K562 (cell line): ENCODE measurements around the gene PARD6B. TPM values are rescaled to one million over a fixed set of nuclear protein-coding genes. Genes with fewer than 3 reads are reported as not detected.

Source experiments
- C11orf30 ChIP-seq: fragments of 450-650 bp; IDR thresholded peaks from 2 replicates; pipeline ENCODE4 v1.6.1; 2016; ENCODE audit warnings: low read depth, mild to moderate bottlenecking
- CSDE1 ChIP-seq, 2 experiments: fragments of 450-650 bp; IDR thresholded peaks; 2 replicates each; pipeline ENCODE4 v1.6.1; 2016; ENCODE audit warnings: mild to moderate bottlenecking in 1 of 2
- CXXC5 ChIP-seq: fragments of 250-450 bp; sonication (Bioruptor Pico); IDR thresholded peaks from 2 replicates; pipeline ENCODE4 v1.8.0; 2022; ENCODE audit warnings: inconsistent platforms, mild to moderate bottlenecking, moderate library complexity
- ELF1 ChIP-seq: fragments of 200-800 bp; sonication (Bioruptor generic); IDR thresholded peaks from 2 replicates; pipeline ENCODE4 v1.6.1; 2016; ENCODE audit warnings: missing genetic modification characterization, missing compliant biosample characterization
- ESRRA ChIP-seq: fragments of 450-650 bp; IDR thresholded peaks from 2 replicates; pipeline ENCODE4 v1.6.1; 2014; ENCODE audit warnings: low read depth, mild to moderate bottlenecking, moderate library complexity, borderline replicate concordance
- GATAD2B ChIP-seq: fragments of 450-650 bp; IDR thresholded peaks from 2 replicates; pipeline ENCODE4 v1.6.1; 2017; ENCODE audit warnings: mild to moderate bottlenecking, borderline replicate concordance
- HDAC3 ChIP-seq: fragments of 450-650 bp; IDR thresholded peaks from 2 replicates; pipeline ENCODE4 v1.6.1; 2018; ENCODE audit warnings: borderline replicate concordance, mild to moderate bottlenecking, moderate library complexity; ENCODE audit not compliant: partially characterized antibody
- HDAC8 ChIP-seq: fragments of 450-650 bp; IDR thresholded peaks from 2 replicates; pipeline ENCODE4 v1.6.1; 2016; ENCODE audit warnings: mild to moderate bottlenecking, missing genetic modification characterization, moderate library complexity, missing compliant biosample characterization
- HMG20B ChIP-seq: fragments of 250-450 bp; sonication (Bioruptor Pico); IDR thresholded peaks from 2 replicates; pipeline ENCODE4 v1.5.0; 2021; ENCODE audit warnings: mild to moderate bottlenecking
- KLF1 ChIP-seq: fragments of 450-650 bp; IDR thresholded peaks from 2 replicates; pipeline ENCODE4 v1.6.1; 2016; ENCODE audit warnings: missing genetic modification characterization, missing compliant biosample characterization
- LARP7 ChIP-seq: fragments of 450-650 bp; IDR thresholded peaks from 2 replicates; pipeline ENCODE4 v1.6.1; 2016
- LEF1 ChIP-seq: fragments of 450-650 bp; IDR thresholded peaks from 2 replicates; pipeline ENCODE4 v1.6.1; 2016; ENCODE audit warnings: mild to moderate bottlenecking
- MED1 ChIP-seq: sonication (generic); formaldehyde crosslinking; IDR thresholded peaks from 2 replicates; pipeline ENCODE4 v1.8.1; 2023; ENCODE audit warnings: missing genetic modification reagents, borderline replicate concordance
- MTA1 ChIP-seq: fragments of 450-650 bp; IDR thresholded peaks from 2 replicates; pipeline ENCODE4 v1.6.1; 2017; ENCODE audit warnings: borderline replicate concordance
- MYC ChIP-seq, 2 experiments: fragments of 250-450 bp in 1 of 2; sonication (Bioruptor Pico) in 1 of 2; IDR thresholded peaks; 2 replicates each; pipeline versions ENCODE4 v1.5.1 to v1.6.1; 2012 to 2021; ENCODE audit warnings: low read depth in 2 of 2, borderline replicate concordance in 1 of 2, improper control_type of control experiment in 1 of 2, low read length in 1 of 2, mild to moderate bottlenecking in 1 of 2, moderate library complexity in 1 of 2
- NCOA1 ChIP-seq: fragments of 450-650 bp; IDR thresholded peaks from 2 replicates; pipeline ENCODE4 v1.6.1; 2016; ENCODE audit warnings: low read depth
- NONO ChIP-seq, 2 experiments: fragments of 200-400 bp in 1 of 2; fragments of 450-650 bp in 1 of 2; formaldehyde crosslinking in 1 of 2; IDR thresholded peaks; 2 replicates each; pipeline ENCODE4 v1.6.1; 2017; ENCODE audit warnings: low read depth in 2 of 2, mild to moderate bottlenecking in 2 of 2, moderate library complexity in 2 of 2, low read length in 1 of 2
- PCBP1 ChIP-seq: fragments of 200-400 bp; formaldehyde crosslinking; IDR thresholded peaks from 2 replicates; pipeline ENCODE4 v1.6.1; 2018; ENCODE audit warnings: mild to moderate bottlenecking, low read depth, low read length; ENCODE audit not compliant: poor library complexity, severe bottlenecking
- PML ChIP-seq: IDR thresholded peaks from 2 replicates; pipeline ENCODE4 v1.6.1; 2012; ENCODE audit warnings: low read length, inconsistent platforms
- POLR2A ChIP-seq: fragments of 450-650 bp; conservative IDR thresholded peaks from 2 replicates; pipeline ENCODE4 v1.6.1; 2016
- YBX1 ChIP-seq: fragments of 450-650 bp; IDR thresholded peaks from 2 replicates; pipeline ENCODE4 v1.7.1; 2016; ENCODE audit warnings: mild to moderate bottlenecking
- ZBTB17 ChIP-seq: fragments of 450-650 bp; formaldehyde crosslinking; IDR thresholded peaks from 2 replicates; pipeline ENCODE4 v1.4.0; 2020; ENCODE audit warnings: mild to moderate bottlenecking
- ZBTB5 ChIP-seq: fragments of 450-650 bp; IDR thresholded peaks from 2 replicates; pipeline ENCODE4 v1.6.1; 2017; ENCODE audit warnings: antibody characterized with exemption
- ZEB2 ChIP-seq: fragments of 450-650 bp; IDR thresholded peaks from 2 replicates; pipeline ENCODE4 v1.6.1; 2016
- ZNF184 ChIP-seq: sonication (generic); formaldehyde crosslinking; IDR thresholded peaks from 2 replicates; pipeline ENCODE4 v1.5.0; 2020; ENCODE audit warnings: missing genetic modification reagents
- polyA plus RNA-seq, 8 experiments: library from polyadenylated mRNA; depleted of rRNA in 4 of 8; stranded (reverse) in 5 of 8; unstranded in 3 of 8; fragments of >200 nt; fragmentation: Nextera tagmentation in 2 of 8; fragmentation: Illumina TruSeq in 1 of 8; extraction: Ambion mirVana in 2 of 8; extraction: Trizol in 1 of 8; gene quantifications; 2 replicates each; pipeline versions ENCODE4 v1.2.1 to v1.2.3, GENCODE V29; 2011 to 2014; ENCODE audit warnings: inconsistent platforms in 1 of 8, missing spikeins in 1 of 8
- total RNA-seq, 7 experiments: library from RNA; depleted of rRNA in 6 of 7; stranded (reverse); fragments of >200 nt in 6 of 7; fragmentation: Illumina TruSeq in 2 of 7; extraction: Trizol in 2 of 7; gene quantifications; 2 replicates each; pipeline versions ENCODE4 v1.2.1 to v1.2.3, GENCODE V29; 2011 to 2021; ENCODE audit warnings: low replicate concordance in 1 of 7
- TF ChIP-seq, protein P1 (sequence below): fragments of 450-650 bp; formaldehyde crosslinking; IDR thresholded peaks from 2 replicates; pipeline ENCODE4 v1.4.0; 2020; ENCODE audit warnings: mild to moderate bottlenecking
- TF ChIP-seq, protein P2 (sequence below): fragments of 250-450 bp; sonication (Bioruptor Pico); IDR thresholded peaks from 2 replicates; pipeline ENCODE4 v1.9.0; 2021; ENCODE audit warnings: mild to moderate bottlenecking, inconsistent platforms

Gene PARD6B
- total and polyA plus RNA-seq, 9 of the 15 experiments (the other 6 are each of a cell fraction or from before 2014, with no cell fraction given): 1.7 to 12.3 (median 5.5) TPM

DNA sequence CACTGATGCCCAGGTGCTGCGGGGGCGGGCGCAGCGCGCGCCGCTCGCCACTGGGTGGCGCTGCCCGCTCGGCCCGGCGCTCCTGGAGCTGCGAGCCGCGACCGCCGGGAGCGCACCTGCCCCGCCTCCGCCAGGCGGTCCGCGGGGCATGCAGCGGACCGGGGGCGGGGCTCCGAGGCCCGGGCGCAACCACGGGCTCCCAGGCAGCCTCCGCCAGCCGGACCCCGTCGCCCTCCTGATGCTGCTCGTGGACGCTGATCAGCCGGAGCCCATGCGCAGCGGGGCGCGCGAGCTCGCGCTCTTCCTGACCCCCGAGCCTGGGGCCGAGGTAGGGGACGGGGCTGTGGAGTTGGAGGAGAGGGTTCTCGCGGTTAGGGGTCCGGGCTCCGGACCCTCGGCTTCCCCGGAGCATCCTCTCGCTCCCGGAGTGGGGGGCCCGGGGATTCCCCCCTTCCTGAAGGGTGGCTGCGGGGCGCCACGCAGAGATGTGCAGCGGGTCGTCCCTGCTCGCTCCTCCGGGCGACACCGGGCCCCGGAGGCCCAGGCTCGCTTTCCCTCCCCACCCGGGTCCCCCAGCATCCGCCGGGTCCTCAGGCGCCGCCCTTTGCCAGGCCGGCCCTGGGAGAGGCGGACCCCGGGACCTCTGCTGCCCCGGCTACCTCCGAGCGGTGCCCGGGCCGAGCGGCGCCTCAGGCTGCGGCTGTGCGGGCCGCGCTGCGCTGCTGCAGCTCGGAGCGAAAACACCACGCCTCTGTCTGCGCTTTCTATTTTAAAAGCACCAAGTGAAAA, 63.7 kb downstream of the PARD6B start, which contains the start of gene BCAS4 (continued):
- TF ChIP-seq HDAC8 (tag): no peak
- no peak for TF ChIP-seq ZBTB17 (CRISPR knock-in tag)
- no peak for TF ChIP-seq POLR2A
- TF ChIP-seq LEF1: no peak
- TF ChIP-seq ZEB2: no peak
- TF ChIP-seq, protein P1, sequence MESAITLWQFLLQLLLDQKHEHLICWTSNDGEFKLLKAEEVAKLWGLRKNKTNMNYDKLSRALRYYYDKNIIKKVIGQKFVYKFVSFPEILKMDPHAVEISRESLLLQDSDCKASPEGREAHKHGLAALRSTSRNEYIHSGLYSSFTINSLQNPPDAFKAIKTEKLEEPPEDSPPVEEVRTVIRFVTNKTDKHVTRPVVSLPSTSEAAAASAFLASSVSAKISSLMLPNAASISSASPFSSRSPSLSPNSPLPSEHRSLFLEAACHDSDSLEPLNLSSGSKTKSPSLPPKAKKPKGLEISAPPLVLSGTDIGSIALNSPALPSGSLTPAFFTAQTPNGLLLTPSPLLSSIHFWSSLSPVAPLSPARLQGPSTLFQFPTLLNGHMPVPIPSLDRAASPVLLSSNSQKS: no peak
- TF ChIP-seq HDAC3: no peak
- TF ChIP-seq LARP7: no peak
- peak; percentile 91 for TF ChIP-seq GATAD2B
- no peak for TF ChIP-seq C11orf30
- no peak for TF ChIP-seq PML
- no peak for TF ChIP-seq CSDE1 (IDR thresholded peaks at IDR 0.05)
- peak in 1 of 2 experiments; percentile 81; a peak in 2 of 4 replicates for TF ChIP-seq NONO (IDR thresholded peaks at IDR 0.05; ENCODE audit: low read depth in 2 of 2, low read length in 1 of 2)
- peak; percentile 73 for TF ChIP-seq PCBP1
- TF ChIP-seq ELF1 (tag): no peak
- TF ChIP-seq MTA1: no peak
- no peak for TF ChIP-seq KLF1 (tag)
- no peak for TF ChIP-seq ZBTB5
- TF ChIP-seq ESRRA: no peak
- TF ChIP-seq CXXC5: peak; percentile 88
- no peak for TF ChIP-seq YBX1
- TF ChIP-seq, protein P2, sequence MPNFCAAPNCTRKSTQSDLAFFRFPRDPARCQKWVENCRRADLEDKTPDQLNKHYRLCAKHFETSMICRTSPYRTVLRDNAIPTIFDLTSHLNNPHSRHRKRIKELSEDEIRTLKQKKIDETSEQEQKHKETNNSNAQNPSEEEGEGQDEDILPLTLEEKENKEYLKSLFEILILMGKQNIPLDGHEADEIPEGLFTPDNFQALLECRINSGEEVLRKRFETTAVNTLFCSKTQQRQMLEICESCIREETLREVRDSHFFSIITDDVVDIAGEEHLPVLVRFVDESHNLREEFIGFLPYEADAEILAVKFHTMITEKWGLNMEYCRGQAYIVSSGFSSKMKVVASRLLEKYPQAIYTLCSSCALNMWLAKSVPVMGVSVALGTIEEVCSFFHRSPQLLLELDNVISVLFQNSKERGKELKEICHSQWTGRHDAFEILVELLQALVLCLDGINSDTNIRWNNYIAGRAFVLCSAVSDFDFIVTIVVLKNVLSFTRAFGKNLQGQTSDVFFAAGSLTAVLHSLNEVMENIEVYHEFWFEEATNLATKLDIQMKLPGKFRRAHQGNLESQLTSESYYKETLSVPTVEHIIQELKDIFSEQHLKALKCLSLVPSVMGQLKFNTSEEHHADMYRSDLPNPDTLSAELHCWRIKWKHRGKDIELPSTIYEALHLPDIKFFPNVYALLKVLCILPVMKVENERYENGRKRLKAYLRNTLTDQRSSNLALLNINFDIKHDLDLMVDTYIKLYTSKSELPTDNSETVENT (CRISPR knock-in tag): peak; percentile 49; the same call in 1 of the 2 replicates
- TF ChIP-seq ZNF184 (CRISPR knock-in tag): no peak
- TF ChIP-seq MYC (IDR thresholded peaks at IDR 0.05; ENCODE audit: low read depth, low read length): peak; percentile 44; the same call in 1 of the 2 replicates
- TF ChIP-seq MYC (CRISPR knock-in tag; IDR thresholded peaks at IDR 0.05; ENCODE audit: borderline replicate concordance, low read depth): no peak
- no peak for TF ChIP-seq HMG20B
- no peak for TF ChIP-seq NCOA1
- TF ChIP-seq MED1 (CRISPR knock-in tag): no peak
